Fibroblast of lung (primary cell): ENCODE results near the gene MYRIP. TPM values are rescaled to one million over a fixed set of nuclear protein-coding genes. Genes with fewer than 3 reads are reported as not detected.

Experiments
- DNase-seq, 2 donors: peaks; one replicate each; pipeline versions ENCODE4 v3.0.0 to v3.0.0-alpha.2; 2010; ENCODE audit warnings: low read depth in 2 of 2
- H2AFZ ChIP-seq: 2 replicates; pipeline ENCODE4 v1.5.1; 2012; ENCODE audit warnings: low read length, control low read depth, inconsistent platforms
- H3K27ac ChIP-seq: 2 replicates; pipeline ENCODE4 v1.5.1; 2011; ENCODE audit warnings: low read length, control low read depth; ENCODE audit not compliant: insufficient read depth
- H3K27me3 ChIP-seq: 2 replicates; pipeline ENCODE4 v1.5.1; 2011; ENCODE audit warnings: mild to moderate bottlenecking, low read length; ENCODE audit not compliant: control insufficient read depth, insufficient read depth
- H3K36me3 ChIP-seq: 2 replicates; pipeline ENCODE4 v1.5.1; 2011; ENCODE audit warnings: low read length; ENCODE audit not compliant: control insufficient read depth, insufficient read depth
- H3K4me1 ChIP-seq: 2 replicates; pipeline ENCODE4 v1.5.1; 2011; ENCODE audit warnings: low read length; ENCODE audit not compliant: control insufficient read depth, insufficient read depth; ENCODE audit errors: extremely low read depth
- H3K4me2 ChIP-seq: 2 replicates; pipeline ENCODE4 v1.5.1; 2011; ENCODE audit warnings: low read length, control low read depth; ENCODE audit not compliant: insufficient read depth; ENCODE audit errors: extremely low read depth
- H3K4me3 ChIP-seq, 4 experiments: fragments of 200-600 bp in 1 of 4; sonication (generic) in 1 of 4; replicated peaks in 1 of 4; 2 replicates each; pipeline ENCODE4 v1.5.1; 2011 to 2016; ENCODE audit warnings: low read length in 4 of 4, low read depth in 3 of 4, mild to moderate bottlenecking in 3 of 4, control low read depth in 2 of 4, inconsistent platforms in 1 of 4, mixed read lengths in 1 of 4; ENCODE audit not compliant: insufficient read depth in 1 of 4; ENCODE audit errors: control extremely low read depth in 1 of 4
- H3K79me2 ChIP-seq: 2 replicates; pipeline ENCODE4 v1.5.1; 2012; ENCODE audit warnings: mild to moderate bottlenecking, low read length, inconsistent platforms; ENCODE audit not compliant: control insufficient read depth, insufficient read depth
- H3K9ac ChIP-seq: 2 replicates; pipeline ENCODE4 v1.5.1; 2011; ENCODE audit warnings: mild to moderate bottlenecking, low read length, control low read depth; ENCODE audit not compliant: insufficient read depth
- H3K9me3 ChIP-seq: 2 replicates; pipeline ENCODE4 v1.5.1; 2012; ENCODE audit warnings: low read depth, low read length; ENCODE audit not compliant: control insufficient read depth, insufficient read depth
- H4K20me1 ChIP-seq: 2 replicates; pipeline ENCODE4 v1.5.1; 2011; ENCODE audit warnings: low read length; ENCODE audit not compliant: control insufficient read depth, insufficient read depth; ENCODE audit errors: extremely low read depth
- CTCF ChIP-seq, 2 donors: IDR thresholded peaks in 1 of 2; conservative IDR thresholded peaks in 1 of 2; 1 replicate in 1 of 2; 2 replicates in 1 of 2; pipeline ENCODE4 v1.5.1; 2011 to 2012; ENCODE audit warnings: low read length in 2 of 2, control low read depth in 1 of 2, inconsistent platforms in 1 of 2, low read depth in 1 of 2, mild to moderate bottlenecking in 1 of 2
- EZH2 ChIP-seq: IDR thresholded peaks from 2 replicates; pipeline ENCODE4 v1.5.1; 2012; ENCODE audit warnings: low read length, control low read depth, mild to moderate bottlenecking; ENCODE audit errors: missing control alignments
- polyA plus RNA-seq, 2 donors: library from polyadenylated mRNA; depleted of rRNA in 1 of 2; stranded (reverse) in 1 of 2; unstranded in 1 of 2; fragments of >200 nt; gene quantifications; 2 replicates each; pipeline ENCODE4 v1.2.1, GENCODE V29; 2011 to 2012; ENCODE audit warnings: missing spikeins in 1 of 2
- total RNA-seq: library from RNA; depleted of rRNA; stranded (reverse); fragments of >200 nt; gene quantifications from 2 replicates; pipeline ENCODE4 v1.2.1, GENCODE V29; 2014

Gene MYRIP
- total and polyA plus RNA-seq, 2 donors (not counting 1 experiment from before 2014, with no cell fraction given): 0.02 TPM; not detected in 1

DNA sequence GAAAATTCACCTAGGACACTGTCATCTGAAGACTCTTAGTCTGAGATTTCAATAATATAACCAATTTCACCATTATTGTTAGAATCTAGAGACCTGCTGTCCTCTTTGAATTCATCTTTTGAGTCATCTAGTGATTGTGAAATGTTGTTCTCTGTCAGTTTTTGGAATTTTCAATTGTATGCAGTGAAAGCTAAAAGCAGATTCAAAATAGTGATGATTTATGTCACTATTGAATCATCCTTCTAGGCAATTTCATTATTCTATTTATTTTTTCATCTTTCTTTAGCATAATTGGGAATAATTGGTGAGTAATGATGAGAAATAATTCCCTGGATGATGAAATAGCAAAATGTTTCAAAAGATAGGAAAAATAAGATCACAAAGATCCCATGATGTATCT, 398.4 kb downstream of the MYRIP start:
- H3K4me3 ChIP-seq: no peak overlapping the region
- H3K27ac ChIP-seq: no peak overlapping the region
- no peaks in the 10 kb centered on the region for H3K27me3 ChIP-seq
- no peaks in the 10 kb centered on the region for H3K79me2 ChIP-seq
- DNase-seq: peak in 1 of 2 donors; percentile 1
- H3K9me3 ChIP-seq: no peaks in the 10 kb centered on the region
- no peaks in the 10 kb centered on the region for H3K4me1 ChIP-seq
- H2AFZ ChIP-seq: no peak overlapping the region
- H3K4me2 ChIP-seq: no peak overlapping the region
- H3K36me3 ChIP-seq: no peaks in the 10 kb centered on the region
- TF ChIP-seq CTCF (conservative IDR thresholded peaks at IDR 0.05 in 1 of 2, IDR thresholded peaks at IDR 0.05 in 1 of 2; ENCODE audit: low read depth in 1 of 2, low read length in 2 of 2) (no peak), EZH2 (no peak)
- no peak overlapping the region for H3K9ac ChIP-seq
- H4K20me1 ChIP-seq: no peaks in the 10 kb centered on the region

GRCh38 chr3:40208251-40208650, 398.8 kb downstream of the MYRIP start:
- H3K4me3 ChIP-seq: no peak overlapping the region
- TF ChIP-seq EZH2 (no peak), CTCF (conservative IDR thresholded peaks at IDR 0.05 in 1 of 2, IDR thresholded peaks at IDR 0.05 in 1 of 2; ENCODE audit: low read depth in 1 of 2, low read length in 2 of 2) (no peak)
- no peaks in the 10 kb centered on the region for H3K4me1 ChIP-seq
- no peaks in the 10 kb centered on the region for H4K20me1 ChIP-seq
- no peaks in the 10 kb centered on the region for H3K36me3 ChIP-seq
- no peaks in the 10 kb centered on the region for H3K79me2 ChIP-seq
- H3K9ac ChIP-seq: no peak overlapping the region
- H3K9me3 ChIP-seq: no peaks in the 10 kb centered on the region
- no peak for DNase-seq
- no peaks in the 10 kb centered on the region for H3K27me3 ChIP-seq
- no peak overlapping the region for H3K27ac ChIP-seq
- no peak overlapping the region for H2AFZ ChIP-seq
- no peak overlapping the region for H3K4me2 ChIP-seq

GRCh38 chr3:40211579-40211978, 402.2 kb downstream of the MYRIP start:
- H4K20me1 ChIP-seq: no peaks in the 10 kb centered on the region
- H3K4me1 ChIP-seq: no peaks in the 10 kb centered on the region
- H3K4me2 ChIP-seq: no peak overlapping the region
- no peaks in the 10 kb centered on the region for H3K27me3 ChIP-seq
- H3K79me2 ChIP-seq: no peaks in the 10 kb centered on the region
- DNase-seq: peak in 1 of 2 donors; percentile 11
- no peak overlapping the region for H3K4me3 ChIP-seq
- no peaks in the 10 kb centered on the region for H3K9me3 ChIP-seq
- no peak for TF ChIP-seq EZH2
- no peak for TF ChIP-seq CTCF (conservative IDR thresholded peaks at IDR 0.05 in 1 of 2, IDR thresholded peaks at IDR 0.05 in 1 of 2; ENCODE audit: low read depth in 1 of 2, low read length in 2 of 2)
- no peak overlapping the region for H2AFZ ChIP-seq
- H3K36me3 ChIP-seq: no peaks in the 10 kb centered on the region
- no peak overlapping the region for H3K27ac ChIP-seq
- H3K9ac ChIP-seq: no peak overlapping the region
